ENCODE data around the gene PRSS38.
"Not testable (repeated sequence)": the region's sequence is repeated elsewhere in the genome, so short reads cannot be mapped to it uniquely, and the experiment has no call there.

Gene PRSS38

DNA sequence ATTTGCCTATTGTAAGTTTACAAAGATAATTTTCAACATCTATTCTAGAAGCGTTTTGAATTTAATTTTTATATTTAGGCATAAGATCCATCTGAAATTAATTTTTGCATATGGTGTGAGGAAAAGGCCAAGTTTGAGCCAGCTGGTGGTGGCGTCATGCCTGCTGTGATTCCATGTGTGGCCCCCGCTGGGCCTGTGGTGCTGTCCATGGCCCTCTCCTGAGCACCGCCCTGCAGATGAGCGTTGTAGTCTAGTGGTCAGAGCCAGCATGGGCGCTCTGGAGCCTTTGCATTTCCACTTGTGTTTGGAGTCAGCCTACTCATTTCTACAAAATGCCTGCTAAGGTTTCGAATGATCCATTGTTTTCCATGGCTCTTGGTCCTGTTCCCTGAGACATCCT lies 22.7 kb downstream of the PRSS38 start:
- DNase-seq (ENCODE audit: insufficient read length, low spot score): no peak
- no peak for FAIRE-seq

DNA sequence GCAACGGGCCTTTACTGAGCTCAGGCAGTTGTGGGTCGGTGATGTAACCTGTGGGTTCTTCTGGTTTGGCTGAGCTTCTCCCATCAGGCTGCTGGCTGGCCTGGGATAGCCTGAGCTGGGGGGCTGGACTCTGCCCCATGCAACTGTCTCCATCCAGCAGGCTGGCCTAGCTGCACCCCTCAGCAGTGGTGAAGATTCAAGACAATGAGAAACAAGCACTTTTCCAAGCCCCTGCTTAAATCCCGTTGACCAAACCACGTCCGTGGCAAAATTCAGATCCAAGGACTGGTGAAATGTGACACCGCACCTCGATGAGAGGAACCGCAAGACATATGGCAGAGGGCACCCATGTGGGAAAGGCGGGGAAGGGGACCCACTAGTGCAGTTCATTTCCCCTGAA lies 25.6 kb downstream of the PRSS38 start:
- DNase-seq (ENCODE audit: insufficient read length, low spot score): no peak
- FAIRE-seq: no peak

- FAIRE-seq (peak; percentile 31), DNase-seq (ENCODE audit: insufficient read length, low spot score) (no peak)
Measured at GRCh38 chr1:227844320-227845146, 29.1 kb downstream of the PRSS38 start.

- DNase-seq (ENCODE audit: insufficient read length, low spot score): no peak
- no peak for FAIRE-seq
Measured at GRCh38 chr1:227845147-227845458, 29.6 kb downstream of the PRSS38 start.

DNA sequence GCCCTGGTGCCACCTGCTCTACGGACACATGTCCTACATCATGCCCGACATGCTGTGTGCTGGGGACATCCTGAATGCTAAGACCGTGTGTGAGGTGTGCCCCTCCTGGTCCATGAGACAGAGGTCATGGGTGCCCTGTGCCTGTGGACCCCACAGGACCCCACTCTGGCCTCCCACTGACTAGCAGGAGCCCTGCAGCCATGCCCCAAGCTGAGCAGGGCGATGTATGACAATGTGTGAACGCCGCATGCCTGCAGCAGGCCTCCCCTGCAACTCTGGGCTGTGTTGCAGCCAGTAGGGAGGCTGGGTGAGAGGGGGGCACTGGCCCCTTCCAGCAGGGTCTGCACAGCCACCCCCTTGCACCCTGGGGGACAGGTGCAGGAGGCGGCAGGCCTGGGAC lies 30.0 kb downstream of the PRSS38 start:
- no peak for FAIRE-seq
- no peak for DNase-seq (ENCODE audit: insufficient read length, low spot score)

GRCh38 chr1:227846265-227846858 lies 30.9 kb downstream of the PRSS38 start:
- FAIRE-seq (no peak), DNase-seq (ENCODE audit: insufficient read length, low spot score) (no peak)

DNA sequence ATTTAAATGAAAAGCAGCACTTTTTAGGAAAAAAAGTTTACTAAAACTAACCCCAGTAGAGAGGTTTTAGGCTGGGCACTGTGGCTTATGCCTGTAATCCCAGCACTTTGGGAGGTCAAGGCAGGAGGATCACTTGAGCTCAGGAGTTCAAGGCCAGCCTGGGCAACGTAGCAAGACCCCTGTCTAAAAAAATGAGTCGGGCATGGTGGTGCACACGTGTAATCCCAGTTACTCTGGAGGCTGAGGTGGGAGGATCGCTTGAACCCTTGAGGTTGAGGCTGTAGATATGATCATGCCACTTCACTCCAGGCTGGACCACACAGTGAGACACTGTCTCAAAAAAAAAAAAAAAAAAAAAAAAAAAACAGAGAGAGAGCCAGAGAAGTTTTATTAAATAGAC lies 31.6 kb downstream of the PRSS38 start:
- not testable (repeated sequence) for FAIRE-seq; DNase-seq (ENCODE audit: insufficient read length, low spot score)

DNA sequence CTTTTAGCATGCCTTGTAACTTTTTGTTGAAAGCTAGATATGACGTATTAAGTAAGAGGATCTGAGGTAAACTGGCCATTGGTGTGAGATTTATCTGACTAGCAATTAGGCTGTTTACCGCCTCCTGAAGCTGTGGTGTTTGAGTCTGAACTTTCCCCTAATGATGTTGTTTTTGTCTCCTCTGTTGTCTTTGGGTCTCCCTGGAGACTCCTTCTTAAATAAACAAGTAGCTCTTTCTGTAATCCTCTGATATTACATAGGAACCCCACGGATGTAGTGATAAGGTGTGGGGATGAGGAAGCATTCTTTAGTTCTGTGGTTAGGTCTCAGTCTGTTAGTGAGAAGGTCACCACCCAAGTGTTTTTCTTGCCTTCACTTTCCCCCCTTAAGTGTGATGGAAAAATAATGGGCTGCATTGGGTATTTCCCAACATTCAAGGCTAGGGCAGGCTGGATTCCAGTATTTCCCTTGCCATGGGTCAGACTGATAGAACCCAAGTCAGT lies 33.0 kb downstream of the PRSS38 start:
- no peak for FAIRE-seq
- no peak for DNase-seq (ENCODE audit: insufficient read length, low spot score)

- FAIRE-seq (no peak), DNase-seq (ENCODE audit: insufficient read length, low spot score) (no peak)
Measured at GRCh38 chr1:227849251-227849650, 33.8 kb downstream of the PRSS38 start.

- DNase-seq (ENCODE audit: insufficient read length, low spot score): no peak
- FAIRE-seq: no peak
Measured at GRCh38 chr1:227854189-227854588, 38.7 kb downstream of the PRSS38 start.

- FAIRE-seq (no peak), DNase-seq (ENCODE audit: insufficient read length, low spot score) (no peak)
Measured at GRCh38 chr1:227855687-227856086, 40.2 kb downstream of the PRSS38 start.

DNA sequence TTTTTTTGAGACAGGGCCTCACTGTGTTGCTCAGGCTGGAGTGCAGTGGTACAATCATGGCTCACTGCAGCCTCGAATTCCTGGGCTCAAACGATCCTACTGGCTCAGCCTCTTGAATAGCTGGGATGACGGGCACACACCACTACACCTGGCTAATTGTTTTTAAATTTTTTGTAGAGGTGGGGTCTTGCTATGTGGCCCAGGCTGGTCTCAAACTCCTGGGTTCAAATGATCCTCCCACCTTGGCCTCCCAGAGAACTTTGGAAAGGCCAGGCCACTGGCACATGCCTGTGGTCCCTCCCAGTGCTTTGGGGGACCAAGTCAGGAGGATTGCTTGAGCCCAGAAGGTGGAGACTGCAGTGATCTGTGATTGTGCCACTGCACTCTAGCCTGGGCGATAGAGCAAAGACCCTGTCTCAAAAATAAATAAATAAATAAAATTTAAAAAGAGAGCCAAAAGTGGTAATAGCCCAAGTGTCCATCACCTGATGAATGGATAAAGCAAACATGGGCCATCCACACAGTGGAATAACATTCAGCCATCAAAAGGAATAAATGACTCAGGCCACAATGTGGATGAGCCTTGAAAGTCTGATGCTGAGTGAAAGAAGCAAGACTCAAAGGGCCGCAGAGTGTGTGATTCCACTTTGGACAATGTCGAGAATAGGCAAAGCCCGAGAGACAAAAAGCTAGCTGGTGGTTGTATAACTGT lies 40.8 kb downstream of the PRSS38 start:
- DNase-seq (ENCODE audit: insufficient read length, low spot score): no peak
- no peak for FAIRE-seq

GRCh38 chr1:227864882-227865281 lies 49.4 kb downstream of the PRSS38 start:
- DNase-seq (ENCODE audit: insufficient read length, low spot score): no peak
- no peak for FAIRE-seq

GRCh38 chr1:227869279-227869842 lies 53.9 kb downstream of the PRSS38 start:
- DNase-seq (ENCODE audit: insufficient read length, low spot score): no peak
- peak; percentile 42 for FAIRE-seq

GRCh38 chr1:227869851-227870305 lies 54.4 kb downstream of the PRSS38 start:
- DNase-seq (ENCODE audit: insufficient read length, low spot score): no peak
- FAIRE-seq: peak; percentile 46

- FAIRE-seq (no peak), DNase-seq (ENCODE audit: insufficient read length, low spot score) (no peak)
Measured at GRCh38 chr1:227870366-227870765, 54.9 kb downstream of the PRSS38 start.

DNA sequence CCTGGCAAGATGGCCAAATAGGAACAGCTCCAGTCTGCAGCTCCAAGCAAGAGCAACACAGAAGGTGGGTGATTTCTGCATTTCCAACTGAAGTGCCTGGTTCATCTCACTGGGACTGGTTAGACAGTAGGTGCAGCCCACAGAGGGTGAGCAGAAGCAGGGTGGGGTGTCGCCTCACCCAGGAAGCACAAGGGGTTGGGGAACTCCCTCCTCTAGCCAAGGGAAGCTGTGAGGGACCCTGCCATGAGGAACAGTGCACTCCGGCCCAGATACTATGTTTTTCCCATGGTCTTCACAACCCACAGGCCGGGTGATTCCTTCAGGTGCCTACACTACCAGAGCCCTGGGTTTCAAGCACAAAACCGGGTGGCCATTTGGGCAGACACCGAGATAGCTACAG lies 56.4 kb downstream of the PRSS38 start:
- not testable (repeated sequence) for FAIRE-seq; DNase-seq (ENCODE audit: insufficient read length, low spot score)

DNA sequence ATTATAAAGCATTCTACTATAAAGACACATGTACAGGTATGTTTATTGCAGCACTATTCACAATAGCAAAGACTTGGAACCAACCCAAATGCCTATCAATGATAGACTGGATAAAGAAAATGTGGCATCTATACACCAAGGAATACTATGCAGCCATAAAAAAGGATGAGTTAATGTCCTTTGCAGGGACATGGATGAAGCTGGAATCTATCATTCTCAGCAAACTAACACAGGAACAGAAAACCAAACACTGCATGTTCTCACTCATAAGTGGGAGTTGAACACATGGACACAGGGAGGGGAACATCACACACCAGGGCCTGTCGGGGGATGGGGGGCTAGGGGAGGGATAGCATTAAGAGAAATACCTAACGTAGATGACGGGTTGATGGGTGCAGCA lies 62.3 kb downstream of the PRSS38 start:
- DNase-seq (ENCODE audit: insufficient read length, low spot score); FAIRE-seq: not testable (repeated sequence)

DNA sequence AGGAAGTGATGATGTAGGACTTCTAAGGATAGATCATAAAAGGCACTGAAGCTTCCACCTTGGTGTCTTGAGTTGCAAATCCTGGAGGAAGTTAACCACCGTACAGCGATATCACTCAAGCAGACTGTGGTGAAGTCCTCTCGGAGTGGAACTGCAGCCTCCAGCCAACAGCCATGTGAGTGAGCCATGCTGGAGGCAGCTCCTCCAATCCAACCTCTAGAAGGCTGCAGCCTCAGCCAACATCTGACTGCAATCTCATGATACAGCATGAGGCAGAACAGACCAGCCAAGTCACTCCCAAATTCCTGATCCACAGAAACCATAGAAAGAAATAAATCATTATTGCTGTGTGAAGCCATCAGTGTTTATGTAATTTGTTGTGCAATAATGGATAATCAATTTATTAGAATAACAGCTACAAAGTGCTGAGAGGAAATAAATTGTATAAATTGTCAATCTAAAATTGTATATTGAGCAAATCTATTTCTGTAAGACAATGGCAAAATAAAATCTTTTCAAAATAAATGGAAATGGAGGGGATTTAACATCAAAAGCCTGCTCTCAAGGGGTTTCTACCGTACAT lies 65.0 kb downstream of the PRSS38 start:
- no peak for FAIRE-seq

DNA sequence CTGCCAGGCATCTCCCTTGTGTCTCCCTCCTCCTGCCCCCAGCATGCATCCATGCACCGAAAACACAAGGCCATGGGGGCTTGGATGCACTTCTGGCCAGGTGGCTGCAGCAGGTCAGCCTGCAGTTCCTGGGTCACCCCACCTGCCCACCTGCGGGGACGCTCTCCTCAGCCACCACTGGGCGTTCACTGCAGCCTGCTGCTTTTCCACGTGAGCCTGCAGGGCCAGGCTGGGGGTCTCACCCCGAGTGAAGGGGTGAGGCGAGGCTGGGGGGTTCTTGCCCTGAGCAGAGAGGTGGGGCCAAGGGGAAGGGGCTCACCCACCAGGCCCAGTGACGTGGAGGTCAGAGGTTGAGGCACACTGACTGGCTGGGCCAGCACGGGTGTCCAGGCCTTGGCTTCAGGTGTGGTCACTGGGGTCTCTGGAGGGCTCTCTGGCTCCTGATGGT lies 67.6 kb downstream of the PRSS38 start:
- FAIRE-seq (no peak), DNase-seq (ENCODE audit: insufficient read length, low spot score) (no peak)

More for the DNA sequence above, 65.0 kb downstream of the PRSS38 start:
- DNase-seq (ENCODE audit: insufficient read length, low spot score): no peak

Data from HTR-8/SVneo (cell line).